Heart left ventricle (tissue), 16 donors: Measurements from ENCODE around the gene FCN3. TPM values are rescaled to one million over a fixed set of nuclear protein-coding genes. Genes with fewer than 3 reads are reported as not detected.

Source experiments
- ATAC-seq, 4 donors: fragments of 200-7000 bp; cut with Tn5 transposase; one replicate each; pipeline ENCODE4 v1.9.1; 2020 to 2022; ENCODE audit warnings: moderate library complexity in 4 of 4, mild to moderate bottlenecking in 3 of 4, moderate number of reproducible peaks in 1 of 4
- DNase-seq, 5 donors: peaks; one replicate each; pipeline ENCODE4 v3.0.0-alpha.2; 2020
- H3K27ac ChIP-seq, 12 donors: fragments of 200-600 bp; sonication (generic) in 4 of 12; one replicate each; pipeline versions ENCODE4 v1.5.0 to v1.8.0; 2016 to 2022; ENCODE audit warnings: mild to moderate bottlenecking in 2 of 12
- H3K27me3 ChIP-seq, 9 donors: fragments of 200-600 bp; sonication (generic) in 2 of 9; one replicate each; pipeline versions ENCODE4 v1.5.1 to v1.8.0; 2016 to 2022; ENCODE audit warnings: mild to moderate bottlenecking in 3 of 9
- H3K36me3 ChIP-seq, 9 donors: fragments of 200-600 bp; sonication (generic) in 2 of 9; one replicate each; pipeline versions ENCODE4 v1.5.0 to v1.8.0; 2018 to 2022; ENCODE audit warnings: mild to moderate bottlenecking in 2 of 9
- H3K4me1 ChIP-seq, 12 donors: fragments of 200-600 bp; sonication (generic) in 4 of 12; one replicate each; pipeline versions ENCODE4 v1.5.0 to v1.8.0; 2016 to 2022; ENCODE audit warnings: mild to moderate bottlenecking in 3 of 12
- H3K4me3 ChIP-seq, 12 donors: fragments of 200-600 bp; sonication (generic) in 4 of 12; one replicate each; pipeline versions ENCODE4 v1.5.0 to v1.8.0; 2017 to 2022; ENCODE audit warnings: mild to moderate bottlenecking in 9 of 12, moderate library complexity in 4 of 12
- H3K9me3 ChIP-seq, 12 donors: fragments of 200-600 bp; sonication (generic) in 4 of 12; one replicate each; pipeline versions ENCODE4 v1.5.0 to v1.8.0; 2016 to 2022; ENCODE audit warnings: mild to moderate bottlenecking in 1 of 12
- CTCF ChIP-seq, 12 donors: fragments of 200-600 bp; sonication (generic) in 4 of 12; IDR thresholded peaks; one replicate each; pipeline versions ENCODE4 v1.5.0 to v1.8.0; 2018 to 2022; ENCODE audit warnings: antibody characterized with exemption in 12 of 12, mild to moderate bottlenecking in 5 of 12
- POLR2A ChIP-seq, 2 donors: fragments of 450-650 bp; IDR thresholded peaks; one replicate each; pipeline ENCODE4 v1.6.1; 2017; ENCODE audit warnings: antibody characterized with exemption in 2 of 2, mild to moderate bottlenecking in 2 of 2, moderate library complexity in 2 of 2
- WGBS, 4 donors: extraction: QIAGEN DNeasy Blood & Tissue Kit in 2 of 4; methylation state at CpG; one replicate each; pipeline versions ENCODE4 v1.1.5 to v1.1.7; 2013 to 2018; 5-methylcytosine and 5-hydroxymethylcytosine counted together
- intact Hi-C, 10 donors: fragments of 100-400 bp; cut with DNase I; formaldehyde crosslinking; loops; one replicate each; pipeline versions ENCODE4 v1.11.1 to v1.14.2; 2022
- long read RNA-seq, 3 donors: library from polyadenylated mRNA; unstranded; transcript quantifications; one replicate each; pipeline ENCODE4 v2.0.0, GENCODE V29; 2020 to 2021
- polyA plus RNA-seq, 2 donors: library from polyadenylated mRNA; stranded (reverse); fragments of 200-250 nt; gene quantifications; one replicate each; pipeline ENCODE4 v1.2.3, GENCODE V29; 2013
- total RNA-seq, 9 donors: library from RNA; depleted of rRNA in 2 of 9; stranded (reverse); fragments of >200 nt in 2 of 9; fragmentation: NEBNext Ultra II Directional in 3 of 9; extraction: Animal tissue kit (Norgen Biotek cat#: 25700) in 3 of 9; gene quantifications; one replicate each; pipeline versions ENCODE4 v1.1.0 to v1.2.4, GENCODE V29; 2016 to 2023
- donor health status: ischemic (EF 13 %, LVEDD 7.1; RV severe dilation, severe dysfunction).
- donor health status: healthy with polysubstance abuse.
- donor health status: DM: no; HTN: yes; CAD: no.
- donor health status: DM: no; HTN: no; CAD: no.
- donor health status: ischemic (EF 25% LVEDD 6.9; RV normal size, moderate dysfunction).
- donor health status: ischemic (EF 25% LVEDD 5.7; RV mildly dilated, moderate dysfunction).
- donor health status: healthy.
- donor health status: DM: yes; HTN: yes; CAD: no.
- donor health status: ischemic (EF 35%, LVEDD 5.7; RV mildly dilated, moderate dysfunction).
- donor health status: nonischemic (EF 11% LVEDD 7.7; RV severe dilation, severe dysfunction).
- donor health status: DM: yes; HTN: yes; CAD: no.
- donor health status: PGD.
- donor health status: ischemic (EF 29% LVEDD 5.4; RV normal size, mild dysfunction).
- donor health status: nonischemic (EF 23%, LVEDD 6.1; RV moderate dilation, normal function).

Gene FCN3
- 100 to 1,000 TPM in 1 of 9 donors, 10 to 100 TPM in 5, 1 to 10 TPM in 3; 2.4 to 112 (median 31.9) TPM for total RNA-seq
- polyA plus RNA-seq, result 100 to 1,000 TPM in 1 of 2 donors, 10 to 100 TPM in 1; 60.8 to 141 TPM
- long read RNA-seq, donor 1, transcript FCN3-201 (8 exons, 1,030 nt), result major isoform, 11 of 18 reads
- long read RNA-seq, donor 1, partial matches to known transcripts, result 2 of 18 reads
- long read RNA-seq, donor 1, other reads (novel, unspliced or antisense), result 1 of 18 reads
- long read RNA-seq, donor 2, transcript FCN3-202 (7 exons, 997 nt), result minor isoform, 10 of 111 reads
- long read RNA-seq, donor 2, transcript FCN3-201 (8 exons, 1,030 nt), result major isoform, 81 of 111 reads
- long read RNA-seq, donor 2, partial matches to known transcripts, result 6 of 111 reads
- long read RNA-seq, donor 2, other reads (novel, unspliced or antisense), result 14 of 111 reads
- long read RNA-seq, donor 3, transcript FCN3-201 (8 exons, 1,030 nt), result major isoform, 67 of 95 reads
- long read RNA-seq, donor 3, transcript FCN3-202 (7 exons, 997 nt), result minor isoform, 7 of 95 reads
- long read RNA-seq, donor 3, partial matches to known transcripts, result 13 of 95 reads
- long read RNA-seq, donor 3, other reads (novel, unspliced or antisense), result 8 of 95 reads

GRCh38 chr1:27374362-27375086 lies at the start of gene FCN3:
Gene FCN3 (minus strand): TSS chr1:27374824. CDS start chr1:27374818, 6 bp downstream.
- peak within 1 kb of the TSS in 2 of 12 donors; percentile 5 to 6 for H3K4me3 ChIP-seq
- no peaks in the 10 kb centered on the region for H3K27me3 ChIP-seq
- peak; percentile 43 to 84 (median 52) for ATAC-seq
- WGBS, 4 donors, result 65 to 71% (median 70%) methylated on average over 4 of the region's 4 CpGs
- H3K9me3 ChIP-seq, result no peaks in the 10 kb centered on the region
- intact Hi-C loops, result no loop called here
- peak within 1 kb of the TSS; percentile 40 to 91 (median 67) for H3K27ac ChIP-seq
- no peaks in the 10 kb centered on the region for H3K36me3 ChIP-seq
- H3K4me1 ChIP-seq, result peaks cover 0 to 46% (median 10%) of the 10 kb centered on the region in 12 donors
- TF ChIP-seq POLR2A (IDR thresholded peaks at IDR 0.05) (no peak), CTCF (IDR thresholded peaks at IDR 0.05) (no peak)
- peak in 3 of 5 donors; percentile 57 to 70 (median 67) for DNase-seq

- TF ChIP-seq CTCF (IDR thresholded peaks at IDR 0.05), result no peak
- no peak for TF ChIP-seq POLR2A (IDR thresholded peaks at IDR 0.05)
- no peak for ATAC-seq
- H3K4me1 ChIP-seq, result peaks cover 5 to 97% (median 52%) of the 10 kb centered on the region in 12 donors
- intact Hi-C loops, result no loop called here
- no peaks in the 10 kb centered on the region for H3K27me3 ChIP-seq
- 63 to 77% (median 71%) methylated on average over 4 of the region's 4 CpGs for WGBS, 4 donors
- peak overlapping the region in 6 of 12 donors; percentile 4 to 41 (median 12) for H3K27ac ChIP-seq
- no peaks in the 10 kb centered on the region for H3K9me3 ChIP-seq
- H3K36me3 ChIP-seq, result peaks cover 0 to 52% (median 18%) of the 10 kb centered on the region in 9 donors
- DNase-seq, result no peak
- H3K4me3 ChIP-seq, result no peak overlapping the region
These were observed 49.1 kb upstream of the FCN3 start for GRCh38 chr1:27423709-27424108.

- Histone ChIP-seq H3K27me3 (no peaks in the 10 kb centered on the region), H3K36me3 (peaks cover 0 to 64% (median 53%) of the 10 kb centered on the region in 9 donors), H3K27ac (peak overlapping the region; percentile 8 to 89 (median 74)), H3K4me1 (peaks cover 3 to 82% (median 54%) of the 10 kb centered on the region in 12 donors), H3K9me3 (no peaks in the 10 kb centered on the region), H3K4me3 (no peak overlapping the region)
- 30 to 40% (median 33%) methylated on average over 14 of the region's 14 CpGs for WGBS, 4 donors
- TF ChIP-seq CTCF (IDR thresholded peaks at IDR 0.05), result no peak
- no peak for TF ChIP-seq POLR2A (IDR thresholded peaks at IDR 0.05)
- DNase-seq, result peak in 4 of 5 donors; percentile 69 to 86 (median 77)
- intact Hi-C loops, result loop anchor here in 4 of 10 donors (5.0 kb wide), 3 partner anchors 69 to 189 kb away; partner anchors contain the start of gene AHDC1 (in 1 of the 4)
- ATAC-seq, result peak; percentile 75 to 94 (median 92)
These were observed 43.9 kb upstream of the FCN3 start for GRCh38 chr1:27418326-27419185.
